Upper lobe of left lung (tissue), 6 donors: ENCODE results near the gene PSMB3. TPM values are rescaled to one million over a fixed set of nuclear protein-coding genes. Genes with fewer than 3 reads are reported as not detected.

Source experiments
- ATAC-seq, 2 donors: fragments of 200-7000 bp; cut with Tn5 transposase; one replicate each; pipeline ENCODE4 v1.9.1; 2022; ENCODE audit warnings: mild to moderate bottlenecking in 2 of 2, moderate library complexity in 2 of 2; ENCODE audit not compliant: low FRiP score in 2 of 2
- DNase-seq, 2 donors: peaks; one replicate each; pipeline ENCODE4 v3.0.0-alpha.2; 2019 to 2020
- H3K27ac ChIP-seq, 4 donors: fragments of 200-600 bp; sonication (generic); one replicate each; pipeline ENCODE4 v1.5.1; 2016 to 2019
- H3K27me3 ChIP-seq, 4 donors: fragments of 200-600 bp; sonication (generic); one replicate each; pipeline ENCODE4 v1.5.1; 2017 to 2019
- H3K36me3 ChIP-seq, 4 donors: fragments of 200-600 bp; sonication (generic); one replicate each; pipeline ENCODE4 v1.5.1; 2016 to 2019
- H3K4me1 ChIP-seq, 4 donors: fragments of 200-600 bp; sonication (generic); one replicate each; pipeline ENCODE4 v1.5.1; 2018 to 2019
- H3K4me3 ChIP-seq, 4 donors: fragments of 200-600 bp; sonication (generic); one replicate each; pipeline ENCODE4 v1.5.1; 2017 to 2019; ENCODE audit warnings: mild to moderate bottlenecking in 2 of 4, moderate library complexity in 1 of 4
- H3K9me3 ChIP-seq, 4 donors: fragments of 200-600 bp; sonication (generic); one replicate each; pipeline ENCODE4 v1.5.1; 2018 to 2019
- EP300 ChIP-seq, 4 donors: sonication (generic); formaldehyde crosslinking; IDR thresholded peaks; one replicate each; pipeline ENCODE4 v1.5.1; 2017; ENCODE audit warnings: antibody characterized with exemption in 4 of 4, control low read depth in 2 of 4
- POLR2A ChIP-seq, 4 donors: fragments of 450-650 bp; IDR thresholded peaks; one replicate each; pipeline ENCODE4 v1.5.1; 2016 to 2017; ENCODE audit warnings: antibody characterized with exemption in 4 of 4, mild to moderate bottlenecking in 2 of 4
- POLR2AphosphoS5 ChIP-seq, 2 donors: sonication (generic); formaldehyde crosslinking; IDR thresholded peaks; one replicate each; pipeline ENCODE4 v1.5.1; 2017; ENCODE audit warnings: antibody characterized with exemption in 2 of 2
- WGBS, 2 donors: methylation state at CpG; one replicate each; pipeline ENCODE4 v1.1.5; 2017 to 2018; 5-methylcytosine and 5-hydroxymethylcytosine counted together
- total RNA-seq, 6 donors: library from RNA; depleted of rRNA in 4 of 6; stranded (reverse); fragments of >200 nt in 4 of 6; gene quantifications; one replicate each; pipeline versions ENCODE4 v1.1.0 to v1.2.1, GENCODE V29; 2016 to 2021
- TF ChIP-seq, protein P1 (sequence below), 6 experiments: fragments of 450-650 bp in 4 of 6; fragments of 200-600 bp in 2 of 6; sonication (generic) in 2 of 6; IDR thresholded peaks; one replicate each; pipeline ENCODE4 v1.5.1; 2016 to 2019; ENCODE audit warnings: antibody characterized with exemption in 6 of 6
- donor health status: DM: no; HTN: no; CAD: no; lungs with moderate emphysema.
- donor health status: DM: no; HTN: yes; CAD: no; lungs with severe emphysema.

The PSMB3 gene
- total RNA-seq, 6 donors from 2014 or later: 61.8 to 157 (median 79.2) TPM

- Histone ChIP-seq H3K4me3 (peak overlapping the region in 3 of 4 donors; percentile 77 to 85 (median 82)), H3K27ac (peak overlapping the region; percentile 89 to 95 (median 92)), H3K27me3 (peaks cover 0 to 14% (median 2%) of the 10 kb centered on the region in 4 donors), H3K9me3 (no peaks in the 10 kb centered on the region), H3K36me3 (peaks cover 3 to 18% (median 10%) of the 10 kb centered on the region in 4 donors), H3K4me1 (peaks cover 53 to 73% (median 65%) of the 10 kb centered on the region in 4 donors)
- no peak for DNase-seq
- ATAC-seq: no peak
- WGBS, 2 donors: 5% methylated on average over 10 of the region's 10 CpGs
- TF ChIP-seq EP300 (IDR thresholded peaks at IDR 0.05): no peak
- TF ChIP-seq POLR2AphosphoS5 (IDR thresholded peaks at IDR 0.05): no peak
- no peak for TF ChIP-seq POLR2A (IDR thresholded peaks at IDR 0.05)
- TF ChIP-seq, protein P1, sequence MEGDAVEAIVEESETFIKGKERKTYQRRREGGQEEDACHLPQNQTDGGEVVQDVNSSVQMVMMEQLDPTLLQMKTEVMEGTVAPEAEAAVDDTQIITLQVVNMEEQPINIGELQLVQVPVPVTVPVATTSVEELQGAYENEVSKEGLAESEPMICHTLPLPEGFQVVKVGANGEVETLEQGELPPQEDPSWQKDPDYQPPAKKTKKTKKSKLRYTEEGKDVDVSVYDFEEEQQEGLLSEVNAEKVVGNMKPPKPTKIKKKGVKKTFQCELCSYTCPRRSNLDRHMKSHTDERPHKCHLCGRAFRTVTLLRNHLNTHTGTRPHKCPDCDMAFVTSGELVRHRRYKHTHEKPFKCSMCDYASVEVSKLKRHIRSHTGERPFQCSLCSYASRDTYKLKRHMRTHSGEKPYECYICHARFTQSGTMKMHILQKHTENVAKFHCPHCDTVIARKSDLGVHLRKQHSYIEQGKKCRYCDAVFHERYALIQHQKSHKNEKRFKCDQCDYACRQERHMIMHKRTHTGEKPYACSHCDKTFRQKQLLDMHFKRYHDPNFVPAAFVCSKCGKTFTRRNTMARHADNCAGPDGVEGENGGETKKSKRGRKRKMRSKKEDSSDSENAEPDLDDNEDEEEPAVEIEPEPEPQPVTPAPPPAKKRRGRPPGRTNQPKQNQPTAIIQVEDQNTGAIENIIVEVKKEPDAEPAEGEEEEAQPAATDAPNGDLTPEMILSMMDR (IDR thresholded peaks at IDR 0.05): no peak
Observed at GRCh38 chr17:38751144-38751807, 1.3 kb upstream of the PSMB3 start.

DNA sequence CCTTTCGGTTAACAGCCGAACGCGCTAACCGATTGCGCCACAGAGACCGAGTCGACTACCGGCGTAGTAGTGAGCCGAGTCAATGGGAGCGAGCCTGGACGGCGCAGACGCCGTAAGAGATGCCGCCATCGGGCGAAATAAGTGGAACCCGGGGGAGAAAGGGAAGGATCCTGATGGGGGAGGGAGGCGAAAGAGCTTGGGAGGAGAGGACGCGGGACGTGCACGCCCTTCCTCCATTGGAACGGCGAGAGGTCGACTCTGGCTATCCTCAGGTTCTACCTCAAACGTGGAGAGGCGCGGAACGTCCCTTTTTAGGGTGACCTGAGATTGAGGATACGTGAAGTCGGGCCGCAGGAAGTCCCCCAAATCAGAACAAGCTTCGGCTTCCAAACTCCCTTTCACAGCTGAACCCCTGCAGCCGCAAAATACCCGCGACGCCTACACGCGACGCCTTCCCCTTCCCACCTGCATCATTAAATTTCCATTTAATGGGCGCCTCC lies 683 bp upstream of the PSMB3 start:
- Histone ChIP-seq H3K9me3 (no peaks in the 10 kb centered on the region), H3K27me3 (peaks cover 0 to 14% (median 2%) of the 10 kb centered on the region in 4 donors), H3K4me1 (peaks cover 47 to 67% (median 59%) of the 10 kb centered on the region in 4 donors), H3K36me3 (peaks cover 6 to 24% (median 15%) of the 10 kb centered on the region in 4 donors), H3K4me3 (peak overlapping the region; percentile 67 to 85 (median 80)), H3K27ac (peak overlapping the region; percentile 89 to 95 (median 91))
- ATAC-seq (peak; percentile 69 to 81), DNase-seq (peak; percentile 90 to 91)
- WGBS, 2 donors: 1% methylated on average over 32 to 40 of the region's 44 CpGs
- TF ChIP-seq, protein P1 (IDR thresholded peaks at IDR 0.05): peak in 1 of 6 experiments; percentile 3
- peak in 1 of 4 donors; percentile 17 for TF ChIP-seq POLR2A (IDR thresholded peaks at IDR 0.05)
- TF ChIP-seq POLR2AphosphoS5 (IDR thresholded peaks at IDR 0.05): peak in 1 of 2 donors; percentile 42
- no peak for TF ChIP-seq EP300 (IDR thresholded peaks at IDR 0.05)

GRCh38 chr17:38753071-38753506 lies 548 bp downstream of the PSMB3 start:
- WGBS, 2 donors: 12 to 15% methylated on average over 9 to 16 of the region's 22 CpGs
- ATAC-seq (no peak), DNase-seq (peak; percentile 32 to 71)
- peak overlapping the region; percentile 77 to 92 (median 84) for H3K4me3 ChIP-seq
- peaks cover 42 to 55% (median 50%) of the 10 kb centered on the region in 4 donors for H3K4me1 ChIP-seq
- no peaks in the 10 kb centered on the region for H3K9me3 ChIP-seq
- peaks cover 10 to 36% (median 26%) of the 10 kb centered on the region in 4 donors for H3K36me3 ChIP-seq
- TF ChIP-seq, protein P1 (IDR thresholded peaks at IDR 0.05): no peak
- TF ChIP-seq POLR2AphosphoS5 (IDR thresholded peaks at IDR 0.05) (no peak), EP300 (IDR thresholded peaks at IDR 0.05) (no peak), POLR2A (IDR thresholded peaks at IDR 0.05) (no peak)
- H3K27me3 ChIP-seq: peaks cover 0 to 5% (median 2%) of the 10 kb centered on the region in 4 donors
- H3K27ac ChIP-seq: peak overlapping the region; percentile 89 to 95 (median 91)

GRCh38 chr17:38761612-38762011 lies 9.1 kb downstream of the PSMB3 start:
- peaks cover 18 to 99% (median 88%) of the 10 kb centered on the region in 4 donors for H3K36me3 ChIP-seq
- H3K4me1 ChIP-seq: no peaks in the 10 kb centered on the region
- 76 to 84% methylated on average over 4 of the region's 4 CpGs for WGBS, 2 donors
- no peak overlapping the region for H3K4me3 ChIP-seq
- no peaks in the 10 kb centered on the region for H3K9me3 ChIP-seq
- no peaks in the 10 kb centered on the region for H3K27me3 ChIP-seq
- no peak overlapping the region for H3K27ac ChIP-seq
- no peak for ATAC-seq
- TF ChIP-seq POLR2A (IDR thresholded peaks at IDR 0.05): no peak
- TF ChIP-seq, protein P1 (IDR thresholded peaks at IDR 0.05): peak in 2 of 6 experiments; percentile 8 to 15
- no peak for DNase-seq
